SK-N-SH treated with all-trans-retinoic acid at 6 μM for 48 hours (cell line): ENCODE results near the gene KIF1A.

Source experiments
- ATAC-seq: fragments of 200-7000 bp; cut with Tn5 transposase; 3 replicates; pipeline ENCODE4 v1.9.1; 2020; ENCODE audit warnings: mild to moderate bottlenecking, moderate library complexity
- ARNTL ChIP-seq: fragments of 450-650 bp; formaldehyde crosslinking; IDR thresholded peaks from 2 replicates; pipeline ENCODE4 v1.5.0; 2020; ENCODE audit warnings: low read depth, mild to moderate bottlenecking, moderate library complexity, borderline replicate concordance
- BACH2 ChIP-seq: fragments of 250-450 bp; sonication (Bioruptor Pico); IDR thresholded peaks from 2 replicates; pipeline ENCODE4 v1.9.0; 2021; ENCODE audit warnings: mild to moderate bottlenecking, borderline replicate concordance
- CSDC2 ChIP-seq: fragments of 250-450 bp; sonication (Bioruptor Pico); IDR thresholded peaks from 2 replicates; pipeline ENCODE4 v1.5.0; 2020; ENCODE audit warnings: mild to moderate bottlenecking, moderate library complexity
- ESRRG ChIP-seq: fragments of 250-450 bp; sonication (Bioruptor Pico); IDR thresholded peaks from 2 replicates; pipeline ENCODE4 v1.6.1; 2021; ENCODE audit warnings: mild to moderate bottlenecking
- GLIS3 ChIP-seq: fragments of 250-450 bp; sonication (Bioruptor Pico); IDR thresholded peaks from 2 replicates; pipeline ENCODE4 v1.5.0; 2020; ENCODE audit warnings: mild to moderate bottlenecking, moderate library complexity
- ISL1 ChIP-seq: fragments of 250-450 bp; sonication (Bioruptor Pico); IDR thresholded peaks from 2 replicates; pipeline ENCODE4 v2.1.2; 2022; ENCODE audit warnings: mild to moderate bottlenecking, moderate library complexity
- OSR1 ChIP-seq: fragments of 250-450 bp; sonication (Bioruptor Pico); IDR thresholded peaks from 2 replicates; pipeline ENCODE4 v1.8.0; 2022; ENCODE audit warnings: moderate library complexity, mild to moderate bottlenecking, inconsistent platforms
- PPARA ChIP-seq: fragments of 250-450 bp; sonication (Bioruptor Pico); IDR thresholded peaks from 2 replicates; pipeline ENCODE4 v1.5.0; 2020; ENCODE audit warnings: mild to moderate bottlenecking, borderline replicate concordance
- RARB ChIP-seq: fragments of 250-450 bp; sonication (Bioruptor Pico); IDR thresholded peaks from 2 replicates; pipeline ENCODE4 v1.8.0; 2021; ENCODE audit warnings: mild to moderate bottlenecking, moderate library complexity
- SNAI2 ChIP-seq: fragments of 250-450 bp; sonication (Bioruptor Pico); IDR thresholded peaks from 2 replicates; pipeline ENCODE4 v1.5.0; 2020; ENCODE audit warnings: mild to moderate bottlenecking, moderate library complexity
- TCF4 ChIP-seq: fragments of 250-450 bp; sonication (Bioruptor Pico); IDR thresholded peaks from 2 replicates; pipeline ENCODE4 v1.8.0; 2021; ENCODE audit warnings: mild to moderate bottlenecking, moderate library complexity, borderline replicate concordance
- TOX ChIP-seq: fragments of 250-450 bp; sonication (Bioruptor Pico); IDR thresholded peaks from 2 replicates; pipeline ENCODE4 v1.8.0; 2021; ENCODE audit warnings: mild to moderate bottlenecking, moderate library complexity, borderline replicate concordance
- ZC3H10 ChIP-seq: fragments of 250-450 bp; sonication (Bioruptor Pico); IDR thresholded peaks from 2 replicates; pipeline ENCODE4 v1.5.1; 2021; ENCODE audit warnings: mild to moderate bottlenecking, moderate library complexity
- ZFP3 ChIP-seq: fragments of 250-450 bp; sonication (Bioruptor Pico); IDR thresholded peaks from 2 replicates; pipeline ENCODE4 v1.5.0; 2020; ENCODE audit warnings: mild to moderate bottlenecking, moderate library complexity
- ZFP30 ChIP-seq: fragments of 450-650 bp; formaldehyde crosslinking; IDR thresholded peaks from 2 replicates; pipeline ENCODE4 v1.5.0; 2022; ENCODE audit warnings: mild to moderate bottlenecking, moderate library complexity
- ZNF565 ChIP-seq: fragments of 450-650 bp; formaldehyde crosslinking; conservative IDR thresholded peaks from 2 replicates; pipeline ENCODE4 v1.5.0; 2020; ENCODE audit warnings: low read depth, mild to moderate bottlenecking, moderate library complexity
- ZNF70 ChIP-seq: fragments of 450-650 bp; formaldehyde crosslinking; IDR thresholded peaks from 2 replicates; pipeline ENCODE4 v1.5.0; 2020; ENCODE audit warnings: mild to moderate bottlenecking, moderate library complexity
- ZNF8 ChIP-seq: fragments of 450-650 bp; formaldehyde crosslinking; IDR thresholded peaks from 2 replicates; pipeline ENCODE4 v1.5.0; 2020; ENCODE audit warnings: mild to moderate bottlenecking, moderate library complexity
- TF ChIP-seq, protein P1 (sequence below): fragments of 250-450 bp; sonication (Bioruptor Pico); IDR thresholded peaks from 2 replicates; pipeline ENCODE4 v1.5.1; 2021; ENCODE audit warnings: mild to moderate bottlenecking, moderate library complexity
- TF ChIP-seq, protein P2 (sequence below): fragments of 250-450 bp; sonication (Bioruptor Pico); IDR thresholded peaks from 2 replicates; pipeline ENCODE4 v1.5.0; 2020; ENCODE audit warnings: mild to moderate bottlenecking, moderate library complexity
- TF ChIP-seq, protein P3 (sequence below): fragments of 250-450 bp; sonication (Bioruptor Pico); IDR thresholded peaks from 2 replicates; pipeline ENCODE4 v1.8.0; 2021; ENCODE audit warnings: low read depth, mild to moderate bottlenecking, moderate library complexity, borderline replicate concordance
- TF ChIP-seq, protein P4 (sequence below): fragments of 250-450 bp; sonication (Bioruptor Pico); IDR thresholded peaks from 2 replicates; pipeline ENCODE4 v1.8.0; 2020; ENCODE audit warnings: mild to moderate bottlenecking, moderate library complexity, borderline replicate concordance

The KIF1A gene

DNA sequence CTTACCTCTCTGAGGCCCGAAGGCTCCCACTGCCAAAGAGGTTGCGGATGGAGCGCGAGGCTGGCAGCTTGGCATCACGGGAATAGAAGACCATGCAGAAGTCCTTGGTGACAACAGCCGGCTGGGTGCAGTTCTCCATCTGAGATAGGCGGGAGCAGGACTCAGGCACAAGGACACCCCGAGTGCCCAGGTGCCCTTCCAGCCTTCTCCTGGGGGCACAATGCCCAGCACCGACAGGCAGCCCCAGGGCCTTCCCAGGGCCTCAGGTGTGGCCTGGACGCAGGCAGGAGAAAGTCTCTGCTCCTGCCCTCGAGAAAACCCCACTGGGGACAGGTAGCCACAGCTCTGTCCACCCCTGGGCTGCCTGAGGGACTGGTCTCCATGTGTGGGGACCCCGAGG lies 94.8 kb downstream of the KIF1A start (continued):
- TF ChIP-seq, protein P1, sequence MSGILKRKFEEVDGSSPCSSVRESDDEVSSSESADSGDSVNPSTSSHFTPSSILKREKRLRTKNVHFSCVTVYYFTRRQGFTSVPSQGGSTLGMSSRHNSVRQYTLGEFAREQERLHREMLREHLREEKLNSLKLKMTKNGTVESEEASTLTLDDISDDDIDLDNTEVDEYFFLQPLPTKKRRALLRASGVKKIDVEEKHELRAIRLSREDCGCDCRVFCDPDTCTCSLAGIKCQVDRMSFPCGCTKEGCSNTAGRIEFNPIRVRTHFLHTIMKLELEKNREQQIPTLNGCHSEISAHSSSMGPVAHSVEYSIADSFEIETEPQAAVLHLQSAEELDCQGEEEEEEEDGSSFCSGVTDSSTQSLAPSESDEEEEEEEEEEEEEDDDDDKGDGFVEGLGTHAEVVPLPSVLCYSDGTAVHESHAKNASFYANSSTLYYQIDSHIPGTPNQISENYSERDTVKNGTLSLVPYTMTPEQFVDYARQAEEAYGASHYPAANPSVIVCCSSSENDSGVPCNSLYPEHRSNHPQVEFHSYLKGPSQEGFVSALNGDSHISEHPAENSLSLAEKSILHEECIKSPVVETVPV (CRISPR knock-in tag) = no peak

DNA sequence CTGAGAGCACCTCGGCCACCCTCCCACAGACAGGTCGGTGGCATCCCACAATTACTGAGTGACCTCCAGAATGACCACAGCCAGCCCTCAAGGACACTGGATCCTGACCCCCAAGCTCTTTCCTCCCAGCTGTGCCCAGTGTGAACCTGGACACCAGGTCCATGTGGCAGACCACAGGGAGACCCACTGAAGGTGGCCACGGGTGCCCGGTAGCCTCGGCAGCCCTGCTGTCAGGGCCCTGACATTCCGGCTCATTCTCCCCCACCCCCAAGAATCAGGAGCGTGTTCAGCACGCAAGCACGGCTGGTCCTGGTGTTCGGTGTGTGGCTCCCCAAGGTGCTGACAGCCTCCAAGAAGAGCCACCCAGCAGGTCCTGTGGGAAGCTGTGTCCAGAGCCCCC lies 95.6 kb downstream of the KIF1A start:
- ATAC-seq = no peak
- TF ChIP-seq ZFP30 (CRISPR knock-in tag) (no peak), CSDC2 (CRISPR knock-in tag) (no peak), GLIS3 (no peak)
- TF ChIP-seq, protein P2, sequence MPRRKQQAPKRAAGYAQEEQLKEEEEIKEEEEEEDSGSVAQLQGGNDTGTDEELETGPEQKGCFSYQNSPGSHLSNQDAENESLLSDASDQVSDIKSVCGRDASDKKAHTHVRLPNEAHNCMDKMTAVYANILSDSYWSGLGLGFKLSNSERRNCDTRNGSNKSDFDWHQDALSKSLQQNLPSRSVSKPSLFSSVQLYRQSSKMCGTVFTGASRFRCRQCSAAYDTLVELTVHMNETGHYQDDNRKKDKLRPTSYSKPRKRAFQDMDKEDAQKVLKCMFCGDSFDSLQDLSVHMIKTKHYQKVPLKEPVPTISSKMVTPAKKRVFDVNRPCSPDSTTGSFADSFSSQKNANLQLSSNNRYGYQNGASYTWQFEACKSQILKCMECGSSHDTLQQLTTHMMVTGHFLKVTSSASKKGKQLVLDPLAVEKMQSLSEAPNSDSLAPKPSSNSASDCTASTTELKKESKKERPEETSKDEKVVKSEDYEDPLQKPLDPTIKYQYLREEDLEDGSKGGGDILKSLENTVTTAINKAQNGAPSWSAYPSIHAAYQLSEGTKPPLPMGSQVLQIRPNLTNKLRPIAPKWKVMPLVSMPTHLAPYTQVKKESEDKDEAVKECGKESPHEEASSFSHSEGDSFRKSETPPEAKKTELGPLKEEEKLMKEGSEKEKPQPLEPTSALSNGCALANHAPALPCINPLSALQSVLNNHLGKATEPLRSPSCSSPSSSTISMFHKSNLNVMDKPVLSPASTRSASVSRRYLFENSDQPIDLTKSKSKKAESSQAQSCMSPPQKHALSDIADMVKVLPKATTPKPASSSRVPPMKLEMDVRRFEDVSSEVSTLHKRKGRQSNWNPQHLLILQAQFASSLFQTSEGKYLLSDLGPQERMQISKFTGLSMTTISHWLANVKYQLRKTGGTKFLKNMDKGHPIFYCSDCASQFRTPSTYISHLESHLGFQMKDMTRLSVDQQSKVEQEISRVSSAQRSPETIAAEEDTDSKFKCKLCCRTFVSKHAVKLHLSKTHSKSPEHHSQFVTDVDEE = no peak
- TF ChIP-seq, protein P3, sequence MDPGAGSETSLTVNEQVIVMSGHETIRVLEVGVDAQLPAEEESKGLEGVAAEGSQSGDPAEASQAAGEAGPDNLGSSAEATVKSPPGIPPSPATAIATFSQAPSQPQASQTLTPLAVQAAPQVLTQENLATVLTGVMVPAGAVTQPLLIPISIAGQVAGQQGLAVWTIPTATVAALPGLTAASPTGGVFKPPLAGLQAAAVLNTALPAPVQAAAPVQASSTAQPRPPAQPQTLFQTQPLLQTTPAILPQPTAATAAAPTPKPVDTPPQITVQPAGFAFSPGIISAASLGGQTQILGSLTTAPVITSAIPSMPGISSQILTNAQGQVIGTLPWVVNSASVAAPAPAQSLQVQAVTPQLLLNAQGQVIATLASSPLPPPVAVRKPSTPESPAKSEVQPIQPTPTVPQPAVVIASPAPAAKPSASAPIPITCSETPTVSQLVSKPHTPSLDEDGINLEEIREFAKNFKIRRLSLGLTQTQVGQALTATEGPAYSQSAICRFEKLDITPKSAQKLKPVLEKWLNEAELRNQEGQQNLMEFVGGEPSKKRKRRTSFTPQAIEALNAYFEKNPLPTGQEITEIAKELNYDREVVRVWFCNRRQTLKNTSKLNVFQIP (CRISPR knock-in tag) = no peak

DNA sequence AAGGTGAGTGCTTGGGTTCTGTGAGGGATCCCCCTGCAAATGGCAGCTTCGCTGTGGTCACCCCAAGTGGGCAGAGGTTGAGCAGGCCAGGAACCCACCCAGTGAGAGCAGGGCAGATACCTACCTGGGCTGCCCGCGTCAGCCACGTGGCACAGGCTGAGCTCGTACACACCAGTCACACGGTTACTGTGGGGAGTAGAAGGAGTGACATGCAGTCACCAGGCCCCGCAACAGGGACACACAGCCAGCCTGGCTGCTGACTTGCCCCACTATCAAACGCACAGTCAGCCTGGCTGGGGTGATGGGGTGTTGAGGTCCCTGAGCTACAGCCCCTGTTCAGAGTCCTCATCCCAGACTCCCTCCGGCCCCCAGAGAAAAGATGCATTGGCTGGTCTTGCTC lies 96.2 kb downstream of the KIF1A start:
- TF ChIP-seq ZNF70 (CRISPR knock-in tag) = no peak
- no peak for TF ChIP-seq BACH2 (CRISPR knock-in tag)
- no peak for TF ChIP-seq TOX (CRISPR knock-in tag)
- TF ChIP-seq PPARA (CRISPR knock-in tag) = no peak
- no peak for TF ChIP-seq ZC3H10 (CRISPR knock-in tag)
- TF ChIP-seq ESRRG (CRISPR knock-in tag) = no peak
- TF ChIP-seq, protein P2 = no peak
- no peak for TF ChIP-seq OSR1 (CRISPR knock-in tag)
- TF ChIP-seq, protein P1 (CRISPR knock-in tag) = no peak
- no peak for TF ChIP-seq ZNF8 (CRISPR knock-in tag)
- TF ChIP-seq, protein P3 (CRISPR knock-in tag) = no peak
- TF ChIP-seq, protein P4, sequence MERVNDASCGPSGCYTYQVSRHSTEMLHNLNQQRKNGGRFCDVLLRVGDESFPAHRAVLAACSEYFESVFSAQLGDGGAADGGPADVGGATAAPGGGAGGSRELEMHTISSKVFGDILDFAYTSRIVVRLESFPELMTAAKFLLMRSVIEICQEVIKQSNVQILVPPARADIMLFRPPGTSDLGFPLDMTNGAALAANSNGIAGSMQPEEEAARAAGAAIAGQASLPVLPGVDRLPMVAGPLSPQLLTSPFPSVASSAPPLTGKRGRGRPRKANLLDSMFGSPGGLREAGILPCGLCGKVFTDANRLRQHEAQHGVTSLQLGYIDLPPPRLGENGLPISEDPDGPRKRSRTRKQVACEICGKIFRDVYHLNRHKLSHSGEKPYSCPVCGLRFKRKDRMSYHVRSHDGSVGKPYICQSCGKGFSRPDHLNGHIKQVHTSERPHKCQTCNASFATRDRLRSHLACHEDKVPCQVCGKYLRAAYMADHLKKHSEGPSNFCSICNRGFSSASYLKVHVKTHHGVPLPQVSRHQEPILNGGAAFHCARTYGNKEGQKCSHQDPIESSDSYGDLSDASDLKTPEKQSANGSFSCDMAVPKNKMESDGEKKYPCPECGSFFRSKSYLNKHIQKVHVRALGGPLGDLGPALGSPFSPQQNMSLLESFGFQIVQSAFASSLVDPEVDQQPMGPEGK (CRISPR knock-in tag) = no peak
- no peak for TF ChIP-seq ZFP3 (CRISPR knock-in tag)
- no peak for TF ChIP-seq ISL1 (CRISPR knock-in tag)
- no peak for TF ChIP-seq RARB
- no peak for TF ChIP-seq GLIS3
- no peak for TF ChIP-seq ZNF565
- no peak for TF ChIP-seq TCF4 (CRISPR knock-in tag)
- no peak for TF ChIP-seq ARNTL (CRISPR knock-in tag)
- TF ChIP-seq SNAI2 (CRISPR knock-in tag) = no peak
- no peak for ATAC-seq
